Stimulated activated naive CD8-positive, alpha-beta T cell treated with anti-CD3 and anti-CD28 coated beads, Interleukin-15, amount 100 ng/mL, for 72 hours (primary cell): ENCODE results near the gene PLA2G2D.

Source experiments
- ATAC-seq: fragments of 150-1000 bp; cut with Tn5 transposase; 2 replicates; pipeline ENCODE4 v1.10.0; 2021; ENCODE audit warnings: mild to moderate bottlenecking, moderate library complexity
- DNase-seq, 2 donors: peaks; one replicate each; pipeline ENCODE4 v3.0.0; 2021 to 2022
- H3K27ac Mint-ChIP-seq, 2 donors: one replicate each; pipeline ENCODE4 v1.8.0; 2022; ENCODE audit warnings: mild to moderate bottlenecking in 2 of 2, mixed read lengths in 2 of 2, moderate library complexity in 2 of 2
- H3K27me3 Mint-ChIP-seq: one replicate; pipeline ENCODE4 v1.8.0; 2022; ENCODE audit warnings: mixed read lengths
- H3K4me1 Mint-ChIP-seq: one replicate; pipeline ENCODE4 v1.8.0; 2022; ENCODE audit warnings: mild to moderate bottlenecking, mixed read lengths
- H3K4me3 Mint-ChIP-seq, 2 donors: one replicate each; pipeline ENCODE4 v1.8.0; 2022; ENCODE audit warnings: mild to moderate bottlenecking in 2 of 2, mixed read lengths in 2 of 2, moderate library complexity in 1 of 2
- H3K9me3 Mint-ChIP-seq, 2 donors: one replicate each; pipeline ENCODE4 v1.8.0; 2022; ENCODE audit warnings: mixed read lengths in 2 of 2

The PLA2G2D gene, protein sequence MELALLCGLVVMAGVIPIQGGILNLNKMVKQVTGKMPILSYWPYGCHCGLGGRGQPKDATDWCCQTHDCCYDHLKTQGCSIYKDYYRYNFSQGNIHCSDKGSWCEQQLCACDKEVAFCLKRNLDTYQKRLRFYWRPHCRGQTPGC

GRCh38 chr1:20119347-20119746, at the start of gene PLA2G2D:
TSS of gene PLA2G2D (minus strand) at chr1:20119536. CDS start at chr1:20119498, 38 bp downstream.
- Mint-ChIP-seq H3K9me3 (no peaks in the 10 kb centered on the region), H3K27ac (peak within 1 kb of the TSS in 1 of 2 donors; percentile 38), H3K27me3 (peaks cover 55% of the 10 kb centered on the region), H3K4me3 (no peak within 1 kb of the TSS), H3K4me1 (peaks cover 1% of the 10 kb centered on the region)
- DNase-seq (no peak), ATAC-seq (no peak)

DNA sequence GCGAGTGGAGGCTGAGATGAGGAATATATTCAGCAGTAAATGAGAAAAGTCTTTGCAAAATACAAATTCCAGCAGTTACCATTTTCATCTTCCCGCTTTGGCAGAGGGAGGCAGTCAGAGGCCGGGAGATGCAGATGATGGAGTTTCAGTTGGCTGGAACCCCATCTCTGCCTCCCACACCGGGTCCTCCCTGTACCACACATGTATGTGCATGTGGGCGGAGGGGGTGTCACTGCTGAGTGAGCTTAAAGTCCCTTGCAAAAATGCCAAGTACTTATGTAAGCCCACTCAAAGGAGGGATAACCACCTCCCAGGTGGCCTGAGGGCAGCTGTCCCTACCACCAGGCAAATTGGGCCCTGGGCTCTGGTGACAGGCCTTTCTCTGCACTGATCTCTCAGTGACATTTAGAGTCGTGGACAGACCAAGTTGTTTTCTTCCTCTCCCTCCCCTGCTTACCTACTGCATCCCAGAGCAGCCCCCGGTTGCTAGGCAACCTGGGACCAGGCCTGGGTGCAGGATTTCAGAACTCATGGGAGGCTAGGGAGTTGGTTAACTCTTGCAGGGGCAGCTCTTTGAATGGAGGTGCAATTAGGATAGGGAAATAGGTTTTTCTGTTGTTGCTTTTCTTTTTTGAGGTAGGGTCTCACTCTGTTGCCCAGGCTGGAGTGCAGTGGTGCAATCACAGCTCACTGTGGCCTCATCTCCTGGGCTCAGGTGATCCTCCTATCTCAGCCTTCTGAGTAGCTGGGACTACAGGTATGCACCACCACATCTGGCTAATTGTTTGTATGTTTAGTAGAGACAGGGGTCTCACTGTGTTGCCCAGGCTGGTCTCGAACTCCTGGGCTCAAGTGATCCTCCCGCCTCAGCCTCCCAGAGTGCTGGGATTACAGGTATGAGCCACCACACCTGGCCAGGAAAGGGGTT, 49.5 kb upstream of the PLA2G2D start:
- Mint-ChIP-seq H3K27ac (no peak overlapping the region), H3K9me3 (peaks cover 0 to 14% of the 10 kb centered on the region in 2 donors), H3K27me3 (peaks cover 21% of the 10 kb centered on the region), H3K4me3 (no peak overlapping the region), H3K4me1 (peaks cover 15% of the 10 kb centered on the region)
- DNase-seq (no peak), ATAC-seq (no peak)

- peaks cover 10% of the 10 kb centered on the region for H3K4me1 Mint-ChIP-seq
- H3K9me3 Mint-ChIP-seq: peaks cover 6 to 28% of the 10 kb centered on the region in 2 donors
- H3K27me3 Mint-ChIP-seq: peaks cover 21% of the 10 kb centered on the region
- ATAC-seq (no peak), DNase-seq (no peak)
- H3K27ac Mint-ChIP-seq: no peak overlapping the region
- no peak overlapping the region for H3K4me3 Mint-ChIP-seq
Measured at GRCh38 chr1:20167126-20167525, 47.8 kb upstream of the PLA2G2D start.

- no peak overlapping the region for H3K4me3 Mint-ChIP-seq
- H3K27me3 Mint-ChIP-seq: peaks cover 21% of the 10 kb centered on the region
- no peak overlapping the region for H3K27ac Mint-ChIP-seq
- peaks cover 6 to 39% of the 10 kb centered on the region in 2 donors for H3K9me3 Mint-ChIP-seq
- ATAC-seq (no peak), DNase-seq (no peak)
- peaks cover 1% of the 10 kb centered on the region for H3K4me1 Mint-ChIP-seq
Measured at GRCh38 chr1:20166051-20166450, 46.7 kb upstream of the PLA2G2D start.

GRCh38 chr1:20165522-20165951, 46.2 kb upstream of the PLA2G2D start:
- Mint-ChIP-seq H3K27me3 (peaks cover 21% of the 10 kb centered on the region), H3K9me3 (peaks cover 6 to 44% of the 10 kb centered on the region in 2 donors), H3K4me3 (no peak overlapping the region), H3K27ac (no peak overlapping the region), H3K4me1 (no peaks in the 10 kb centered on the region)
- no peak for DNase-seq
- ATAC-seq: peak; percentile 55

DNA sequence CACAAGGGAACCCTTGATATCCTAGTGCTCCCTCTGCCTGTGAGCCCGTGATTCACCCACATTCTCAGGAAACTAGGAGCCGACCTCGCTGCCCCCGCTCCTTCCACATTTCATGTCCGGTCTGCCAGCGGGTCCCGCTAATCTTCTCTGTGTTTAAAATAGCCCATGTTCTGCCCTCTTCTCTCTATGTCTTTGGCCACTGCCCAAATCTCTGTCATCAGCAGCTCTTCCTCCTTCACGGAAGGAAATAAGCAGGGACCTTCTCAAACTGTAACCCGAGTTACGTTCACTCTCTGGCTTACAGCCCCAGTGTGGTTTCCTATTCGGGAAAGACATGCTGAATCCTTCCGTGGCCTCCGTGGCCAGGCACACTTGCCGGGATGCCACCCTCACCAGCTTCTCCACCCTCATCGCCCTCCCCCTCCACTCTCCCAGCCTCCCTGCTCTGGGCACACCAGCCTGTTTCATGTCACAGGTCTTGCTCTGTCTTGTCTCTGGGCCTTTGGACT, 45.4 kb upstream of the PLA2G2D start:
- Mint-ChIP-seq H3K9me3 (peaks cover 6 to 52% of the 10 kb centered on the region in 2 donors), H3K27ac (no peak overlapping the region), H3K27me3 (peaks cover 21% of the 10 kb centered on the region), H3K4me3 (no peak overlapping the region), H3K4me1 (no peaks in the 10 kb centered on the region)
- ATAC-seq (no peak), DNase-seq (no peak)

DNA sequence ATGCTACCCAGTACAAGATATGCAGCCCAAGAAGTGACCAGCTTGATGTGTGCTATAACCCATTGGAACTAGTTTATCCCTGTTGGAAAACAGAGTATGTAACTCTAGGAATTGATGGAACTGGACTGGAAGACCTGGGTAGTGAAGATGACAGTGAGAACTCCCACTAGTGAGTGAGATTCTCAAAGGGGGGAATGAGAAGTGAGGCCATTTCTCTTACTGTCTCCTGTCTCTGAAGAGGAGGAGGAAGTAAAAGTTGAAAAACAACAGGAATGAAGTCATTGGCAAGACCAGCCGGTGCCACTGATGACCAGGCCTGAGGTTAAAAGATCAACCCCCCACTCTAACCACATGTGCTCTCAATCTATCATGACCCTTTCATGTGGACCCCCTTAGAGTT, 40.7 kb upstream of the PLA2G2D start:
- Mint-ChIP-seq H3K4me1 (no peaks in the 10 kb centered on the region), H3K27ac (no peak overlapping the region), H3K4me3 (no peak overlapping the region), H3K9me3 (peaks cover 6 to 57% of the 10 kb centered on the region in 2 donors), H3K27me3 (peaks cover 4% of the 10 kb centered on the region)
- no peak for ATAC-seq
- DNase-seq: no peak

DNA sequence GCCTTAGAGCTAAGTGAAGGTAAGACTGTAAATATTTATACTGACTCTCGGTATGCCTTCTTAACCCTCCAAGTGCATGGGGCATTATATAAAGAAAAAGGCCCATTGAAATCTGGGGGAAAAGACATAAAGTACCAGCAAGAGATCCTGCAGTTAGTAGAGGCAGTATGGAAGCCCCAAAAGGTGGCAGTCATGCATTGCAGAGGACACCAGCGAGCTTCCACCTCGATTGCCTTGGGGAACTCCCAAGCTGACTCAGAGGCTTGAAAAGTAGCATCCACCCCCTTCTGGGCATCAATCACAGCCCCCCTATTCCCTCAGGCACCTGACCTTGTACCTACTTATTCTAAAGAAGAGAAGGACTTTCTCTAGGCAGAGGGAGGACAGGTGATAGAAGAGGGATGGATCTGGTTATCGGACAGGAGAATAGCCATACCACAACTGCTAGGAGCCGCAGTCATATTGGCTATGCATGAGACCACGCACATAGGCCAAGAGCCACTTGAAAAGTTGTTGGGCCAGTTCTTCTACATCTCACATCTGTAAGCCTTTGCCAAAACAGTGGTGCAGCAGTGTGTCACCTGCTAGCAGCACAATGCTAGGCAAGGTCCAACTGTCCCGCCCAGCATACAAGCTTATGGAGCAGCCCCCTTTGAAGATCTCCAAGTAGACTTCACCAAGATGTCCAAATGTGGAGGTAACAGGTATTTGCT, 39.2 kb upstream of the PLA2G2D start:
- no peak for ATAC-seq
- H3K9me3 Mint-ChIP-seq: peaks cover 6 to 45% of the 10 kb centered on the region in 2 donors
- H3K4me1 Mint-ChIP-seq: peaks cover 13% of the 10 kb centered on the region
- H3K27ac Mint-ChIP-seq: no peak overlapping the region
- peak; percentile 15 to 43 for DNase-seq
- no peaks in the 10 kb centered on the region for H3K27me3 Mint-ChIP-seq
- H3K4me3 Mint-ChIP-seq: no peak overlapping the region

DNA sequence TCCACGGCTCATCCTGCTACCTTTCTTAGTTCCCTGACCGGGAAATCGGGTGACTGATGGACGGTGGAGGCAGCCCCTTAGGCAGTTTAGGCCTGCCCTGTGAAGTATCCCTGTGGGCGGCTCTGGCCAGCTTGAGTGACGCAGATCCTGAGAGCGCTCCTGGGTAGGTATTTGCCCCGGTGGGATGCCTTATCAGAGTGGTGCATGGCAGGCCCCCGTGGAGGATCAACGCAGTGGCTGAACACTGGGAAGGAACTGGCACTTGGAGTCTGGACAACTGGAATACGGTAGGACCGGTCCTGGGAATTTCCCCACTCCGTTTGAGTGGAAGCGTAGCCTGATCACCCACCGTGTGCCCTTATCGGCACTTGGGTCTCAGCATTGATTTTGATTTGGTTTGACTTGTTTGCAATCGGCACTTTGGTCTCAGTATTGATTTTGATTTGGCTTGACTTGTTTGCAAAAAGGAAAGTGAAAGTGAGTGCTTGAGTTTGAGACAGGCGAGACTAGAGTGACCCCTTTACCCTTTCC, 35.0 kb upstream of the PLA2G2D start:
- Mint-ChIP-seq H3K4me1 (peaks cover 22% of the 10 kb centered on the region), H3K27me3 (peaks cover 12% of the 10 kb centered on the region), H3K27ac (no peak overlapping the region), H3K9me3 (peaks cover 0 to 7% of the 10 kb centered on the region in 2 donors), H3K4me3 (no peak overlapping the region)
- DNase-seq (no peak), ATAC-seq (no peak)

- Mint-ChIP-seq H3K27me3 (peaks cover 12% of the 10 kb centered on the region), H3K9me3 (no peaks in the 10 kb centered on the region), H3K4me1 (peaks cover 22% of the 10 kb centered on the region), H3K4me3 (no peak overlapping the region), H3K27ac (no peak overlapping the region)
- ATAC-seq (no peak), DNase-seq (no peak)
Measured at GRCh38 chr1:20153000-20153418, 33.7 kb upstream of the PLA2G2D start.

DNA sequence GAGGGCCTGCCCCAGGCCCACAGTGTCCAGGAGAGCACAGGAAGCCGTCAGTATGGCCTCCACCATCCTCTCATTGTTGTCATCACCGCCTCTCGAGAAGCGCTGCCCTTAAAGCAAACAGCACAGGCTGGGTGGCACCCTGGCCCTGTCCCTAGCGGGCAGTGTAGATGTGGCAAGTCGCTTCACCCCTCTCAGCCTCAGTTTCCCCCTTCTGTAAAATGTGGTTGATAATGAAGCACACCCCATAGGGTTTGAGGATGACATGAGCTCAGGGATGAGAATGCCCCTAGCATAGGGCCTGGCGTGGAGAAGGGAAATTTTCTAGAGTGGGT, 33.2 kb upstream of the PLA2G2D start:
- Mint-ChIP-seq H3K27me3 (peaks cover 12% of the 10 kb centered on the region), H3K27ac (peak overlapping the region in 1 of 2 donors; percentile 82), H3K4me1 (peaks cover 22% of the 10 kb centered on the region), H3K4me3 (peak overlapping the region in 1 of 2 donors; percentile 88), H3K9me3 (no peaks in the 10 kb centered on the region)
- DNase-seq: no peak
- ATAC-seq: no peak

DNA sequence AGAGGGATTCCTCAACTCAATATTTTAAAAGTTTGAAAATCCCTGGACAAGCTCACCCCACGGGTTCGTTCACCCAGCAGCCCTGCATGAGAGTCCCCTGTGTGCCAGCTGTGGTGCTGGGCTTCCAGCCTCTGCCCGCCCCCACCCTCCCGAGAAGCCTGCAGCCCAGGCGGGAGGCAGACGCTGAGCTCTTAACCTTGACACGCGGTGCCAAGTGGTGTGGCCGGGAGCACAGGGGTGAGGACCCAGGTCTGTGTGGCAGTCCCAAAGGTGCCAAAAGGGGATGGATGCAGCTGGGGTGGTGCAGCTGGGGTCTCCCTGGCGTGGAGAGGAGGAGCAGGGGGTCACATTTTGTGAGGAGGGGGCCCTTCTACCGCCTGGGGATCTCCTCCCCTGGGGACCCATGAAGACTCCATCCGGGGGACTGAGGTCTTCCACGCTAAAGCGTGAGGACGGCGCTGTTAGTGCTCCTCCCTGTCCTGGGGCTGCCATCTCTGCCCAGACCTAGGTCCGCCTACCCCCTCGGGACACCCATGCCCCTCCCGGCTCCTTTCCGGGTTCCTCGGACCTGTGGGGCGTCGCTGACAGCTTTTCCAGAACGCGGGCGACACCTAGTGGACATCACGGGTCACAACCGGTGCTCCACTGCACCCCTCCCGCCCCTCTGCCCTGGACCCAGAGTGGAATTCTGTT, 32.7 kb upstream of the PLA2G2D start:
- Mint-ChIP-seq H3K27me3 (peaks cover 12% of the 10 kb centered on the region), H3K27ac (peak overlapping the region; percentile 22 to 82), H3K9me3 (no peaks in the 10 kb centered on the region), H3K4me1 (peaks cover 22% of the 10 kb centered on the region), H3K4me3 (peak overlapping the region; percentile 59 to 88)
- ATAC-seq (peak; percentile 93), DNase-seq (peak; percentile 76 to 78)

GRCh38 chr1:20150969-20151368, 31.6 kb upstream of the PLA2G2D start:
- no peak overlapping the region for H3K4me3 Mint-ChIP-seq
- H3K9me3 Mint-ChIP-seq: no peaks in the 10 kb centered on the region
- ATAC-seq (no peak), DNase-seq (no peak)
- no peak overlapping the region for H3K27ac Mint-ChIP-seq
- H3K4me1 Mint-ChIP-seq: peaks cover 22% of the 10 kb centered on the region
- H3K27me3 Mint-ChIP-seq: peaks cover 12% of the 10 kb centered on the region

GRCh38 chr1:20150326-20150705, 31.0 kb upstream of the PLA2G2D start:
- DNase-seq (no peak), ATAC-seq (no peak)
- peaks cover 12% of the 10 kb centered on the region for H3K27me3 Mint-ChIP-seq
- no peak overlapping the region for H3K4me3 Mint-ChIP-seq
- H3K9me3 Mint-ChIP-seq: no peaks in the 10 kb centered on the region
- H3K4me1 Mint-ChIP-seq: peaks cover 22% of the 10 kb centered on the region
- no peak overlapping the region for H3K27ac Mint-ChIP-seq
